Fibroblast of the aortic adventitia (primary cell): ENCODE results near the gene ANKMY1. TPM values are rescaled to one million over a fixed set of nuclear protein-coding genes. Genes with fewer than 3 reads are reported as not detected.
A peak's percentile ranks its signal among the peaks of the same experiment; 100 is the strongest.

ENCODE experiments used
- DNase-seq: peaks from one replicate; pipeline ENCODE4 v3.0.0-alpha.2; 2010; ENCODE audit warnings: low read depth
- H3K4me3 ChIP-seq: 2 replicates; pipeline ENCODE4 v1.5.1; 2011; ENCODE audit warnings: low read depth, mild to moderate bottlenecking, control low read depth, low read length, moderate library complexity
- total RNA-seq: library from RNA; depleted of rRNA; stranded (reverse); fragments of >200 nt; gene quantifications from 2 replicates; pipeline ENCODE4 v1.2.3, GENCODE V29; 2012; ENCODE audit warnings: low replicate concordance
- TF ChIP-seq, protein P1 (sequence below): IDR thresholded peaks from 2 replicates; pipeline ENCODE4 v1.5.1; 2011; ENCODE audit warnings: mild to moderate bottlenecking, low read length, control low read depth, inconsistent platforms; ENCODE audit not compliant: insufficient read depth

The ANKMY1 gene
- total RNA-seq, 1 donor, result 11.0 TPM

DNA sequence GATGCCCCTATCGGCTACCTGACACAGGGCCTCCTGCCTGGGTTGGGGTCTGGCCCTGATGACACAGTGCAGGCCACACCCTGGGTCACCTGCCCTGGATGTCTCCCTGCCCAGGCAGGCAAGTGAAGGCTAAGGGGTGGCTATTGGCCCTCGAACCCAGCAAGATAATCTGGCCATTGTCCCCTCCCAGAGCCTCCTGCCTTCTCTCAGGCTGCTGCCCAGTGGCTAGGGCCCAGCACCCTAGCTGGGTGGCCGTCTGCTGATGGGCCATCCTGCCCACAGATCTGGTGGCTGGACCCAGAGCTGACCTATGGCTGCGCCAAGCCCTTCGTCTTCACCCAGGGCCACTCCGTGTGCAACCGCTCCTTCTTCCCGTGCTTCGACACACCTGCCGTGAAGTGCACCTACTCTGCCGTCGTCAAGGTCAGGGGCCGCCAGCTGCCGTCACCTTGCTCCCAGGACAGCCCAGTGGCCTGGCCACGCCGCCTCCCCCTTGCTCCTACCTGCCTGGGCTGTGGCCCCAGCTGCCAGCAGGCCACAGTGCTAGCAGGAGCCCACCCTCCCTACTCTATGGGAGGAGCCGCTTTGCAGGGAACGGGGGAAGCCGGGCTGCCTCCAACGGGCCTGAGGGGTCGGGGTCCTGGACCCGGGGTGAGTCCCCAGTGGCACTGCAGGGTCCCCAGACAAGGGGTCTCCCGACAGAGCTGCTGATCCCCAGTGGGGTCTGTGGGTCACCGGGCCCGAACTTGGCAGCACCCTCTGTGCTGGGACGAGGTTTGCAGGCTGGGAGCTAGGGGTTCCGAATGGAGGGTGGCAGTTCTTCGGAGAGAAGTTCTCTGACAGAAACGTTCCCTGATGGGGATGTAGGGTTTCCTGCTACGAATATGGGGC is 14.6 kb upstream of the ANKMY1 start:
- H3K4me3 ChIP-seq, result no peak overlapping the region
- TF ChIP-seq, protein P1, sequence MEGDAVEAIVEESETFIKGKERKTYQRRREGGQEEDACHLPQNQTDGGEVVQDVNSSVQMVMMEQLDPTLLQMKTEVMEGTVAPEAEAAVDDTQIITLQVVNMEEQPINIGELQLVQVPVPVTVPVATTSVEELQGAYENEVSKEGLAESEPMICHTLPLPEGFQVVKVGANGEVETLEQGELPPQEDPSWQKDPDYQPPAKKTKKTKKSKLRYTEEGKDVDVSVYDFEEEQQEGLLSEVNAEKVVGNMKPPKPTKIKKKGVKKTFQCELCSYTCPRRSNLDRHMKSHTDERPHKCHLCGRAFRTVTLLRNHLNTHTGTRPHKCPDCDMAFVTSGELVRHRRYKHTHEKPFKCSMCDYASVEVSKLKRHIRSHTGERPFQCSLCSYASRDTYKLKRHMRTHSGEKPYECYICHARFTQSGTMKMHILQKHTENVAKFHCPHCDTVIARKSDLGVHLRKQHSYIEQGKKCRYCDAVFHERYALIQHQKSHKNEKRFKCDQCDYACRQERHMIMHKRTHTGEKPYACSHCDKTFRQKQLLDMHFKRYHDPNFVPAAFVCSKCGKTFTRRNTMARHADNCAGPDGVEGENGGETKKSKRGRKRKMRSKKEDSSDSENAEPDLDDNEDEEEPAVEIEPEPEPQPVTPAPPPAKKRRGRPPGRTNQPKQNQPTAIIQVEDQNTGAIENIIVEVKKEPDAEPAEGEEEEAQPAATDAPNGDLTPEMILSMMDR, result no peak
- DNase-seq, result no peak

DNA sequence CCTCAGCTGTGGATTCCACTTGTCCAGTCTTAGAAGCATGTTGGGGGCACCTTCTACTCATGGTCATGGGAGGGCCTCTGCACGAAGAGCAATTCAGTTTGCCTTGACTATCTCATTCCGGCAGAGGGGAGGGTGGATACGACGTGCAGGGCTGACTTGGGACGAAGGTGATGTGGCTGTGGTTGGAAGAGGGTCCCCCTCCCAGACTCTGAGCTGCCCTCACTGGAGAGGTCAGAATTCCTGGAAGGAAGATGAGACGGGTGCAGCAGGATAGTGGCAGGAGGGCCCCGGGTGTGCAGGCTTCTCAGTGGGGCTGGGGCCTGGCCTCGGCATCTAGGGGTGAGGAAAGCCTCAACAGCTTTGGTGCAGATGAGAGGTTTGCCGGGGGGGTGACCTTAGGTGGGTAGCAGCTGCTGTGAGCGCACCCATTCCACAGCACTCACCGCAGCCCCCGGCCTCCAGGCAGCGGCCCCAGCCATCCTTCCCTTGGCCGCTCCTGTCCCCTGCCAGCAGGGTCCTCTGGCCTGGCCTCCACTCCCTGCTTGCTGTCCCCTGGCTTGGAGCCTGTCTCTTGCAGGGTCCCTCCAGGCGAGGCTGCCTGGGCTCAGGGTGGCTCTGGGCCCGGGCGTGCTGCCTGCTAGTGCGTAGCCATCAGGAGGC is 13.7 kb upstream of the ANKMY1 start:
- TF ChIP-seq, protein P1, result no peak
- no peak overlapping the region for H3K4me3 ChIP-seq
- no peak for DNase-seq

GRCh38 chr2:240570531-240571313 is 12.9 kb upstream of the ANKMY1 start:
- TF ChIP-seq, protein P1, result no peak
- H3K4me3 ChIP-seq, result no peak overlapping the region
- DNase-seq, result no peak

GRCh38 chr2:240569998-240570530 is 12.3 kb upstream of the ANKMY1 start:
- H3K4me3 ChIP-seq, result peak overlapping the region; percentile 17
- no peak for DNase-seq
- TF ChIP-seq, protein P1, result no peak

DNA sequence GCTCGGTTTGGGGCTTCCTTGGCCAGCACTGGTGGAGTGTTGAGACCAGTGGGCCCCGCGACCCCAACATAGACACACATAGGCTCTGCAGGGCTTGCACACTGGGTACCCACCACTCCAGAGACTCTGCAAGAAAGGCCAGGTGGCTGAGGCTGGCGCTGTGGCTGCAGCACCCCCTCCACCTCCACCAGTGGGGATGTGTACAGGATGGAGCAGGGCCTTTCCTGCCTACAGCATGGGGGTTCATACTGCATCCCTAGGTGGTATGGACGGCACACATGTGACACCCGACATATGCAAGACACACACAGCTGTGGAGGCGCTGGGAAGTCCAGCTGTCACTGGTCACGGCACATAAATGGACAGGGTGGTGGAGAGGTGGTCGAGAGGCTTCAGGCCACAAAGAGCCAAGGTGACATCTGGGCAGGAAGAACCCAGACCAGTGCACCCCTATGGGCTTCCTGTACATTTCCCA is 11.8 kb upstream of the ANKMY1 start:
- H3K4me3 ChIP-seq, result peak overlapping the region; percentile 72
- DNase-seq, result no peak
- TF ChIP-seq, protein P1, result no peak
